ENCODE data around the gene CHST10. TPM values are rescaled to one million over a fixed set of nuclear protein-coding genes. Genes with fewer than 3 reads are reported as not detected.

The CHST10 gene
- total RNA-seq, 6 experiments from 2014 or later: 0.19 to 0.88 (median 0.50) TPM

DNA sequence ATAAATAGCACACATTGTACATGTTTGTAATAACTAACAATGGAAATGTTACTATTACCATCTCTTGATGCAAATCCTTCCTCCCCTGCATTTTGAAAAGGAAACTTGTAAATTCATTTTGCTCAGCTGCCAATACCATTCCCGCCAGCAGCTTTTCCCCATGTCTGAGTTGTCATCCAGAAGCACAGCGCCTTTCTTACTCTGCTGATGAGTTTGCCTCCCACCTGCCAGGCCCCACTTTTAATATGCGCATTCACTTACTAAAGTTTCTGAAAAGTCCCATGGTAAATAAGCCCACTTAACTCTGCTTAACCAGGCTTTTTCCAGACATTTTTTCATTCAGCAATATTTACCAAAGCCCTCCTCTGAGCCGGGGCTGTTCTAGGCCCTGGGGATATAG is 3.9 kb downstream of the CHST10 start:
- intact Hi-C loops (cut with DNase I): no loop called here

DNA sequence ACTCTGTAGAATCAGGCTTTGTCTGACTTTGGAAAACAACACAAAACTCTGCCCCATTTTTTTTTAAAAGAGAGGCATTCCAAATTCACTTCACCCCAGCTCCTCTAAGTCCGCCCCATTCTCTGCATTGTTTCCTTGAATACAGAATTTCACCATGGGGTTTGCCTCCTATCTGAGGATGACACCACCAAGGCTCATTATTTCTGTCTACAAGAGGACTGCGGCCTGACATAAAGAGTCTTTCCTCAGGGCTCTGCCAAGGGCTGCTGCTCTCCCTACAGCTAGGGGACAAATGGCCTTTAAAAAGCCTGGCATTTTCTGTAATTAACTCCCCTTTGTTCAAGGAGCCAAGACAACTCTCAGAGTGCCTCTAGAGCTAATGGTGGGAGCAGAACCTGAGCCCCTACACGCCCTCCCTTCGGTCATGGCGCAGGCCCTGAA is 4.6 kb downstream of the CHST10 start:
- ATAC-seq: no peak
- no peak for DNase-seq
- intact Hi-C loops (cut with DNase I): no loop called here
- Histone ChIP-seq H3K9me3 (no peaks in the 10 kb centered on the region), H3K4me1 (no peaks in the 10 kb centered on the region), H3K4me3 (no peak overlapping the region), H3K27me3 (no peaks in the 10 kb centered on the region), H3K36me3 (no peaks in the 10 kb centered on the region), H3K27ac (no peak overlapping the region)
- WGBS (ENCODE audit: insufficient coverage, low coverage, low lambda C conversion rate, missing lambda C conversion rate): 90% methylated on average over 5 of the region's 5 CpGs
- TF ChIP-seq POLR2A (IDR thresholded peaks at IDR 0.05): no peak
- TF ChIP-seq, protein P1, sequence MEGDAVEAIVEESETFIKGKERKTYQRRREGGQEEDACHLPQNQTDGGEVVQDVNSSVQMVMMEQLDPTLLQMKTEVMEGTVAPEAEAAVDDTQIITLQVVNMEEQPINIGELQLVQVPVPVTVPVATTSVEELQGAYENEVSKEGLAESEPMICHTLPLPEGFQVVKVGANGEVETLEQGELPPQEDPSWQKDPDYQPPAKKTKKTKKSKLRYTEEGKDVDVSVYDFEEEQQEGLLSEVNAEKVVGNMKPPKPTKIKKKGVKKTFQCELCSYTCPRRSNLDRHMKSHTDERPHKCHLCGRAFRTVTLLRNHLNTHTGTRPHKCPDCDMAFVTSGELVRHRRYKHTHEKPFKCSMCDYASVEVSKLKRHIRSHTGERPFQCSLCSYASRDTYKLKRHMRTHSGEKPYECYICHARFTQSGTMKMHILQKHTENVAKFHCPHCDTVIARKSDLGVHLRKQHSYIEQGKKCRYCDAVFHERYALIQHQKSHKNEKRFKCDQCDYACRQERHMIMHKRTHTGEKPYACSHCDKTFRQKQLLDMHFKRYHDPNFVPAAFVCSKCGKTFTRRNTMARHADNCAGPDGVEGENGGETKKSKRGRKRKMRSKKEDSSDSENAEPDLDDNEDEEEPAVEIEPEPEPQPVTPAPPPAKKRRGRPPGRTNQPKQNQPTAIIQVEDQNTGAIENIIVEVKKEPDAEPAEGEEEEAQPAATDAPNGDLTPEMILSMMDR (IDR thresholded peaks at IDR 0.05): no peak

More for the DNA sequence above, 3.9 kb downstream of the CHST10 start:
- Histone ChIP-seq H3K9me3 (no peaks in the 10 kb centered on the region), H3K4me3 (no peak overlapping the region), H3K4me1 (no peaks in the 10 kb centered on the region), H3K27ac (no peak overlapping the region), H3K27me3 (no peaks in the 10 kb centered on the region), H3K36me3 (no peaks in the 10 kb centered on the region)
- ATAC-seq (no peak), DNase-seq (no peak)
- TF ChIP-seq POLR2A (IDR thresholded peaks at IDR 0.05): no peak
- TF ChIP-seq, protein P1 (IDR thresholded peaks at IDR 0.05): no peak
- 87% methylated on average over 3 of the region's 4 CpGs for WGBS (ENCODE audit: insufficient coverage, low coverage, low lambda C conversion rate, missing lambda C conversion rate)

DNA sequence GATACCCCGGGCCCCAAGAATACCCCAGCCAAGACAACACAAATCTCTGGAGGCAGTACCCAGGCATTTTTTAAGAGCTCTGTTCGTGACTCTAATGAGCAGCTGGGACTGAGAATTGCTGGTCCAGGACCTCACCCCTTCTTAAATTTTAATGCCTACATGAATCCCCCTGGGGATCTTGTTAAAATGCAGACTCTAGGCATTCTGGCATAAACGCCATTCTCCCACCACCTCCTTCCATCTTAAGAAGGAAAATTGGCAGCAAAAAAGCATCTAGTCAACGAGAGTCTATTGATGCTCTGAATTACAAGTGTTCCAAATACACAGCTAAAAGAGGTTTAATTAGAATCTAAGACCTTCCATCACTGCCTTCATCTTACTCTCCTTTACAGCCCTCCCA is 5.0 kb downstream of the CHST10 start:
- no peak overlapping the region for H3K27ac ChIP-seq
- 84% methylated on average over 3 of the region's 4 CpGs for WGBS (ENCODE audit: insufficient coverage, low coverage, low lambda C conversion rate, missing lambda C conversion rate)
- no peaks in the 10 kb centered on the region for H3K4me1 ChIP-seq
- no peaks in the 10 kb centered on the region for H3K36me3 ChIP-seq
- H3K27me3 ChIP-seq: no peaks in the 10 kb centered on the region
- no peaks in the 10 kb centered on the region for H3K9me3 ChIP-seq
- no peak for TF ChIP-seq POLR2A (IDR thresholded peaks at IDR 0.05)
- TF ChIP-seq, protein P1 (IDR thresholded peaks at IDR 0.05): no peak
- no peak overlapping the region for H3K4me3 ChIP-seq
- DNase-seq (no peak), ATAC-seq (no peak)
- intact Hi-C loops (cut with DNase I): no loop called here

DNA sequence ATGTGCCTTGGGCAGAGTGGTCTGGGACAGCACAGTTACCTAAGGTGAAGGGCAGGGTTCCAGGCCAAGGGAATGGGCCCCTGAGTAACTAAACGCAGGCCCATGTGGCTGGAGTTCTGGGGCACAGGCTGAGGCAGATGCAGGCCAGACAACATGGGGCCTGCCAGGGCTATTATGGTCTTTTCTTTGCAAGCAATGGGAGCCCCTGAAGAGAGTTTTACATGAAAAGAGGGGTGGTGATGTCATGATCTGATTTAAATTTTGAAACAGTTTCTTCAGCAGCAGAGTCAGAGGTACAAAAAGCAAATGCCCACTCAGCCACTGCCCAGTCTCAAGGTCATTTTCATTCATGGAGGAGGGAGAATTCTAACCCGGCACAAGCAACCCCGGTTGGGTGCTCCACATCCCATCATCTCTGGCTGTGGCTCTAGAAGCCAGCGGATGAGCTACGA is 5.6 kb downstream of the CHST10 start:
- no peaks in the 10 kb centered on the region for H3K4me1 ChIP-seq
- TF ChIP-seq, protein P1 (IDR thresholded peaks at IDR 0.05): no peak
- TF ChIP-seq POLR2A (IDR thresholded peaks at IDR 0.05): no peak
- WGBS (ENCODE audit: insufficient coverage, low coverage, low lambda C conversion rate, missing lambda C conversion rate): 95% methylated on average over 3 of the region's 5 CpGs
- no peak for ATAC-seq
- no peaks in the 10 kb centered on the region for H3K36me3 ChIP-seq
- H3K27me3 ChIP-seq: no peaks in the 10 kb centered on the region
- H3K27ac ChIP-seq: no peak overlapping the region
- no peak for DNase-seq
- no peak overlapping the region for H3K4me3 ChIP-seq
- no peaks in the 10 kb centered on the region for H3K9me3 ChIP-seq
- intact Hi-C loops (cut with DNase I): no loop called here
